Measurements from ENCODE around the gene ANKFY1.

DNA sequence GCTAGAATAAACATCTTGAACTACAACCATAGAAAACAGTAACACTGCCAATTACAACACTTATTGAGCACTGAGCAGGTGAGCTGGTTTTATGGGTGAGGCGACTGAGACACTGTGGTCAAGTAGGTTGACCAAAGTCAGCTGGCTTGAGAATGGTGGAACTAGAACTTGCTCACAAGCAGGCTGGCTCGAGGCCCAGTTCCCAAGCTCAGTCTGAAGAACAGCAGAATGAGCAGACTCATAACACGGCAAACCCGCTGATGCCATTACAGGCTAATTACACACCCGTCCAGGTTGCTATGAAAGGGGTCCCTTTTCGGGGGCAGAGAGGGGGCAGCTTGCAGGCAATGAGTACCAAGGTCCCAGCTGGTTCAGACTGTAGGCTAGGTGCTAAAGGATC is 127.4 kb downstream of the ANKFY1 start:
- TF ChIP-seq, protein P1, sequence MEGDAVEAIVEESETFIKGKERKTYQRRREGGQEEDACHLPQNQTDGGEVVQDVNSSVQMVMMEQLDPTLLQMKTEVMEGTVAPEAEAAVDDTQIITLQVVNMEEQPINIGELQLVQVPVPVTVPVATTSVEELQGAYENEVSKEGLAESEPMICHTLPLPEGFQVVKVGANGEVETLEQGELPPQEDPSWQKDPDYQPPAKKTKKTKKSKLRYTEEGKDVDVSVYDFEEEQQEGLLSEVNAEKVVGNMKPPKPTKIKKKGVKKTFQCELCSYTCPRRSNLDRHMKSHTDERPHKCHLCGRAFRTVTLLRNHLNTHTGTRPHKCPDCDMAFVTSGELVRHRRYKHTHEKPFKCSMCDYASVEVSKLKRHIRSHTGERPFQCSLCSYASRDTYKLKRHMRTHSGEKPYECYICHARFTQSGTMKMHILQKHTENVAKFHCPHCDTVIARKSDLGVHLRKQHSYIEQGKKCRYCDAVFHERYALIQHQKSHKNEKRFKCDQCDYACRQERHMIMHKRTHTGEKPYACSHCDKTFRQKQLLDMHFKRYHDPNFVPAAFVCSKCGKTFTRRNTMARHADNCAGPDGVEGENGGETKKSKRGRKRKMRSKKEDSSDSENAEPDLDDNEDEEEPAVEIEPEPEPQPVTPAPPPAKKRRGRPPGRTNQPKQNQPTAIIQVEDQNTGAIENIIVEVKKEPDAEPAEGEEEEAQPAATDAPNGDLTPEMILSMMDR (IDR thresholded peaks at IDR 0.05; ENCODE audit: borderline replicate concordance, extremely low read depth, low read length, poor library complexity, severe bottlenecking), result no peak
- no peak for TF ChIP-seq EZH2 (IDR thresholded peaks at IDR 0.05; ENCODE audit: borderline replicate concordance, low read depth, low read length, severe bottlenecking)
